H1 (cell line): ENCODE data around the gene GLRA1. TPM values are rescaled to one million over a fixed set of nuclear protein-coding genes. Genes with fewer than 3 reads are reported as not detected.

Experiments used
- CTCF ChIA-PET: fragments of 300-600 bp; sonication (Branson Sonifier 250); formaldehyde crosslinking; loops from one replicate; lab custom pipeline; 2021; ENCODE audit not compliant: partially characterized antibody; lab: Charles Lee
- POLR2A ChIA-PET: fragments of 300-600 bp; sonication (Branson Sonifier 250); formaldehyde crosslinking; loops from one replicate; lab custom pipeline; 2021; ENCODE audit warnings: inconsistent platforms; ENCODE audit not compliant: partially characterized antibody; lab: Charles Lee
- DNase-seq, 2 experiments: peaks; one replicate each; pipeline versions ENCODE4 v3.0.0 to v3.0.0-alpha.2; 2010 to 2022; ENCODE audit warnings: low spot score in 2 of 2, low read depth in 1 of 2, mixed read lengths in 1 of 2
- FAIRE-seq: peaks from 2 replicates; lab custom pipeline; 2011; peaks lifted over from hg19 to GRCh38; lab: Jason Lieb, UNC
- H2AFZ ChIP-seq: 2 replicates; pipeline ENCODE4 v1.8.1; 2012; ENCODE audit warnings: low read length, inconsistent platforms
- H2AK5ac ChIP-seq: 2 replicates; pipeline ENCODE4 v1.6.1; 2013; ENCODE audit warnings: low read depth, low read length
- H2BK120ac ChIP-seq: replicated peaks from 2 replicates; pipeline ENCODE3; 2013; ENCODE audit warnings: low read depth, low read length, inconsistent platforms
- H2BK12ac ChIP-seq: 2 replicates; pipeline ENCODE4 v1.6.1; 2013; ENCODE audit warnings: low read depth, low read length
- H2BK15ac ChIP-seq: 2 replicates; pipeline ENCODE4 v1.6.1; 2013; ENCODE audit warnings: low read length
- H2BK20ac ChIP-seq: 2 replicates; pipeline ENCODE4 v1.6.1; 2013; ENCODE audit warnings: low read length
- H2BK5ac ChIP-seq: 2 replicates; pipeline ENCODE4 v1.6.1; 2013; ENCODE audit warnings: low read depth, low read length
- H3K14ac ChIP-seq: 2 replicates; pipeline ENCODE4 v1.6.1; 2013; ENCODE audit warnings: inconsistent platforms; ENCODE audit not compliant: insufficient read length
- H3K18ac ChIP-seq: 2 replicates; pipeline ENCODE4 v1.6.1; 2013; ENCODE audit warnings: low read length; ENCODE audit errors: extremely low read depth
- H3K23ac ChIP-seq: 2 replicates; pipeline ENCODE4 v1.6.1; 2013; ENCODE audit warnings: inconsistent platforms; ENCODE audit not compliant: insufficient read length
- H3K23me2 ChIP-seq: 2 replicates; pipeline ENCODE4 v1.6.1; 2013; ENCODE audit warnings: low read depth, low read length
- H3K27ac ChIP-seq: 2 replicates; pipeline ENCODE4 v1.6.1; 2011; ENCODE audit warnings: low read depth, low read length, inconsistent platforms
- H3K27me3 ChIP-seq, 4 experiments: replicated peaks in 1 of 4; 1 replicate in 1 of 4; 2 replicates in 3 of 4; pipeline versions ENCODE4 v1.6.1 to v1.8.1; 2011 to 2013; ENCODE audit warnings: low read length in 3 of 4, mild to moderate bottlenecking in 3 of 4, inconsistent platforms in 2 of 4, mixed read lengths in 2 of 4, moderate library complexity in 1 of 4; ENCODE audit not compliant: control insufficient read depth in 3 of 4, insufficient read depth in 3 of 4; ENCODE audit errors: extremely low read depth in 1 of 4
- H3K36me3 ChIP-seq, 4 experiments: 2 replicates each; pipeline versions ENCODE4 v1.6.1 to v1.8.1; 2011 to 2013; ENCODE audit warnings: mild to moderate bottlenecking in 4 of 4, low read length in 3 of 4, moderate library complexity in 2 of 4, control low read depth in 1 of 4, inconsistent platforms in 1 of 4; ENCODE audit not compliant: insufficient read depth in 4 of 4, control insufficient read depth in 2 of 4
- H3K4ac ChIP-seq: replicated peaks from 2 replicates; pipeline ENCODE3; 2013; ENCODE audit warnings: low read length, low read depth, mixed read lengths, inconsistent platforms; ENCODE audit not compliant: insufficient read length
- H3K4me1 ChIP-seq, 4 experiments: replicated peaks in 1 of 4; 1 replicate in 1 of 4; 2 replicates in 3 of 4; pipeline versions ENCODE4 v1.6.1 to v1.8.1; 2011 to 2013; ENCODE audit warnings: low read length in 3 of 4, inconsistent platforms in 2 of 4, mixed read lengths in 1 of 4; ENCODE audit not compliant: insufficient read depth in 4 of 4, control insufficient read depth in 3 of 4
- H3K4me2 ChIP-seq, 2 experiments: 2 replicates each; pipeline versions ENCODE4 v1.6.1 to v1.8.1; 2011 to 2013; ENCODE audit warnings: low read depth in 2 of 2, low read length in 2 of 2, control low read depth in 1 of 2, inconsistent platforms in 1 of 2, mild to moderate bottlenecking in 1 of 2; ENCODE audit not compliant: insufficient read depth in 1 of 2
- H3K4me3 ChIP-seq, 4 experiments: fragments of 200-600, 300-600 bp in 1 of 4; sonication (generic), shearing (Covaris generic), sonication (Bioruptor Twin) in 1 of 4; 2 replicates each; pipeline versions ENCODE4 v1.5.1 to v1.8.1; 2011 to 2016; ENCODE audit warnings: low read length in 4 of 4, low read depth in 3 of 4, control low read depth in 2 of 4, inconsistent platforms in 2 of 4, mild to moderate bottlenecking in 2 of 4, mixed read lengths in 1 of 4, moderate library complexity in 1 of 4; ENCODE audit not compliant: insufficient read depth in 2 of 4; ENCODE audit errors: extremely low read depth in 1 of 4
- H3K56ac ChIP-seq: replicated peaks from 2 replicates; pipeline ENCODE3; 2013; ENCODE audit warnings: low read depth, mild to moderate bottlenecking, mixed read lengths, low read length, inconsistent platforms; ENCODE audit not compliant: insufficient read length
- H3K79me1 ChIP-seq: 2 replicates; pipeline ENCODE4 v1.6.1; 2013; ENCODE audit warnings: low read depth, low read length, control low read depth
- H3K79me2 ChIP-seq, 2 experiments: 2 replicates each; pipeline versions ENCODE4 v1.6.1 to v1.8.1; 2012 to 2013; ENCODE audit warnings: low read length in 2 of 2, mild to moderate bottlenecking in 2 of 2, inconsistent platforms in 1 of 2; ENCODE audit not compliant: insufficient read depth in 2 of 2, control insufficient read depth in 1 of 2
- H3K9ac ChIP-seq, 4 experiments: replicated peaks in 1 of 4; 1 replicate in 1 of 4; 2 replicates in 3 of 4; pipeline versions ENCODE4 v1.6.1 to v1.8.1; 2011 to 2013; ENCODE audit warnings: low read depth in 3 of 4, low read length in 3 of 4, control low read depth in 2 of 4, mild to moderate bottlenecking in 2 of 4, moderate library complexity in 2 of 4, inconsistent platforms in 1 of 4; ENCODE audit errors: extremely low read depth in 1 of 4
- H3K9me3 ChIP-seq, 2 experiments: 2 replicates each; pipeline versions ENCODE4 v1.6.1 to v1.8.1; 2012 to 2013; ENCODE audit warnings: mild to moderate bottlenecking in 2 of 2, moderate library complexity in 2 of 2, control low read depth in 1 of 2, inconsistent platforms in 1 of 2, low read depth in 1 of 2, low read length in 1 of 2, mixed read lengths in 1 of 2; ENCODE audit not compliant: insufficient read depth in 2 of 2
- H4K20me1 ChIP-seq, 2 experiments: replicated peaks in 1 of 2; 2 replicates each; pipeline versions ENCODE3 to v1.8.1; 2011 to 2013; ENCODE audit warnings: inconsistent platforms in 2 of 2, low read length in 2 of 2, mild to moderate bottlenecking in 1 of 2; ENCODE audit not compliant: insufficient read depth in 2 of 2, control insufficient read depth in 1 of 2
- H4K5ac ChIP-seq: 2 replicates; pipeline ENCODE4 v1.6.1; 2013; ENCODE audit warnings: low read length, low read depth, mixed read lengths, inconsistent platforms; ENCODE audit not compliant: insufficient read length
- H4K8ac ChIP-seq: 2 replicates; pipeline ENCODE4 v1.8.0; 2013; ENCODE audit warnings: mild to moderate bottlenecking, moderate library complexity, low read length, inconsistent platforms; ENCODE audit not compliant: insufficient read depth; ENCODE audit errors: extremely low read depth
- H4K91ac ChIP-seq: replicated peaks from 2 replicates; pipeline ENCODE3; 2013; ENCODE audit warnings: low read length, mixed read lengths, inconsistent platforms; ENCODE audit not compliant: insufficient read length
- ASH2L ChIP-seq: fragments of 200-600, 300-600 bp; sonication (generic); IDR thresholded peaks from one replicate; pipeline ENCODE4 v1.7.1; 2017; ENCODE audit warnings: low read length
- CBX8 ChIP-seq: fragments of 300-800, 300-1000 bp; sonication (generic); IDR thresholded peaks from 2 replicates; pipeline ENCODE4 v1.7.1; 2016; ENCODE audit warnings: low read depth, low read length, borderline replicate concordance
- CEBPB ChIP-seq: IDR thresholded peaks from 2 replicates; pipeline ENCODE4 v1.6.1; 2012; ENCODE audit warnings: low read depth, low read length
- CHD1 ChIP-seq: IDR thresholded peaks from 2 replicates; pipeline ENCODE4 v1.6.1; 2012; ENCODE audit warnings: low read depth, low read length, improper control_type of control experiment
- CHD2 ChIP-seq: IDR thresholded peaks from 2 replicates; pipeline ENCODE4 v1.6.1; 2012; ENCODE audit warnings: low read length, improper control_type of control experiment
- FOSL1 ChIP-seq: IDR thresholded peaks from 2 replicates; pipeline ENCODE4 v1.6.1; 2011; ENCODE audit warnings: mild to moderate bottlenecking, low read depth, low read length, moderate library complexity; ENCODE audit not compliant: insufficient read depth
- GABPA ChIP-seq: IDR thresholded peaks from 2 replicates; pipeline ENCODE4 v1.6.1; 2011; ENCODE audit warnings: mild to moderate bottlenecking, low read length, moderate library complexity, borderline replicate concordance; ENCODE audit not compliant: insufficient read depth
- GTF2F1 ChIP-seq: IDR thresholded peaks from 2 replicates; pipeline ENCODE4 v1.6.1; 2012; ENCODE audit warnings: low read depth, low read length, improper control_type of control experiment, borderline replicate concordance
- HDAC6 ChIP-seq: IDR thresholded peaks from one replicate; pipeline ENCODE4 v1.7.1; 2012; ENCODE audit warnings: low read depth, mild to moderate bottlenecking, inconsistent platforms, low read length, moderate library complexity
- NRF1 ChIP-seq: IDR thresholded peaks from 2 replicates; pipeline ENCODE4 v1.6.1; 2011; ENCODE audit warnings: mild to moderate bottlenecking, low read depth, low read length, improper control_type of control experiment
- POLR2A ChIP-seq, 2 experiments: IDR thresholded peaks; 1 replicate in 1 of 2; 2 replicates in 1 of 2; pipeline ENCODE4 v1.6.1; 2011; ENCODE audit warnings: low read depth in 2 of 2, low read length in 2 of 2, mild to moderate bottlenecking in 2 of 2; ENCODE audit errors: control extremely low read depth in 1 of 2
- TAF7 ChIP-seq: optimal IDR thresholded peaks from 2 replicates; pipeline ENCODE3; 2011; ENCODE audit warnings: low read depth, mild to moderate bottlenecking, inconsistent platforms, low read length, moderate library complexity, borderline replicate concordance
- TEAD4 ChIP-seq: IDR thresholded peaks from 2 replicates; pipeline ENCODE4 v1.6.1; 2012; ENCODE audit warnings: low read depth, low read length, inconsistent platforms, mixed read lengths
- YY1 ChIP-seq: IDR thresholded peaks from 2 replicates; pipeline ENCODE4 v1.6.1; 2011; ENCODE audit warnings: low read depth, mild to moderate bottlenecking, low read length
- ZNF274 ChIP-seq: IDR thresholded peaks from 2 replicates; pipeline ENCODE4 v1.7.0; 2012; ENCODE audit warnings: low read length, borderline replicate concordance; ENCODE audit errors: extremely low read depth
- WGBS, 2 experiments: shearing (Covaris generic) in 1 of 2; methylation state at CpG; one replicate each; pipeline versions ENCODE4 v1.1.6 to v1.1.7; 2013 to 2015; ENCODE audit warnings: low lambda C conversion rate in 2 of 2, mixed read lengths in 2 of 2, inconsistent platforms in 1 of 2, low coverage in 1 of 2, missing lambda C conversion rate in 1 of 2; ENCODE audit not compliant: insufficient replicate concordance in 2 of 2, insufficient coverage in 1 of 2, insufficient read length in 1 of 2; ENCODE audit errors: extremely low coverage in 1 of 2, missing lambda C conversion rate in 1 of 2; 5-methylcytosine and 5-hydroxymethylcytosine counted together
- polyA plus RNA-seq, 7 experiments: library from polyadenylated mRNA; depleted of rRNA in 3 of 7; stranded (reverse) in 5 of 7; unstranded in 2 of 7; fragments of >200 nt in 5 of 7; fragments of 200-250 nt in 2 of 7; gene quantifications; 1 replicate in 5 of 7; 2 replicates in 1 of 7; 4 replicates in 1 of 7; pipeline versions ENCODE4 v1.2.1 to v1.2.3, GENCODE V29; 2011 to 2013; ENCODE audit warnings: missing spikeins in 2 of 7, mixed read lengths in 2 of 7
- total RNA-seq: library from RNA; stranded (reverse); fragmentation: NEBNext Ultra II Directional; extraction: Animal tissue kit (Norgen Biotek cat#: 25700); gene quantifications from 2 replicates; pipeline ENCODE4 v1.2.1, GENCODE V29; 2021
- TF ChIP-seq, protein P1 (sequence below): IDR thresholded peaks from 2 replicates; pipeline ENCODE4 v1.6.1; 2012; ENCODE audit warnings: inconsistent platforms

GLRA1 gene
- total and polyA plus RNA-seq, 2 of the 8 experiments (the other 6 are each of a cell fraction or from before 2014, with no cell fraction given) = not detected

DNA sequence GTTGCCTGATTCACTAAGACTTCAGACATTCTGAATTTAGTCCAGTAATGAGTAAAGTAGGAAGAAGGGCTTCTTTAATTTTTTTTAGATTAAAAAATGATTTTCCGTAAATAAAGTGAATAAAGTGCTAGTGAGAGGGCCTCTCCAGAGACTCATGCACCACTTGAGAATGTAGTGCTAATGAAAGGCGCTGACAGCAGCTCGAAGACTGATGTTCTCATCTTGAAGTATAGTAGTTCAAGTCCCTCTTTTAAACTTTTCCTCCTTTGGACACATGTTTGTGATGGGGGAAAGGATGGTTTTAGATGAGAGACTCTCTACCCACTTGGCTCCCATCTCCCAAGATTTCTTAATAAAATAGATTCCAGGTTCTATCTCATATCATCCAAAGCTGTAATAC, 104.4 kb downstream of the GLRA1 start:
- H3K18ac ChIP-seq = no peak overlapping the region
- H3K9ac ChIP-seq = no peak overlapping the region
- H4K91ac ChIP-seq = no peak overlapping the region
- H4K20me1 ChIP-seq = no peaks in the 10 kb centered on the region
- no peak overlapping the region for H2BK5ac ChIP-seq
- FAIRE-seq (no peak), DNase-seq (no peak)
- no peak overlapping the region for H3K56ac ChIP-seq
- H3K4me2 ChIP-seq = no peak overlapping the region
- H2AK5ac ChIP-seq = no peak overlapping the region
- H4K8ac ChIP-seq = no peak overlapping the region
- ChIA-PET POLR2A (interaction anchor here (1.2 to 1.8 kb wide), 2 partner anchors 8 to 49 kb away, joined by 4 read pairs; no protein-coding TSS in a partner anchor), CTCF (interaction anchor here (0.9 to 1.5 kb wide), 3 partner anchors 70 to 528 kb away, joined by 3 to 6 read pairs (median 5); no protein-coding TSS in a partner anchor)
- WGBS, 2 experiments = 89% methylated on average over 3 of the region's 3 CpGs; no CpG with 5 or more reads in 1 of the 2 experiments
- no peak overlapping the region for H3K14ac ChIP-seq
- no peak overlapping the region for H2BK15ac ChIP-seq
- H3K79me2 ChIP-seq = no peaks in the 10 kb centered on the region
- no peaks in the 10 kb centered on the region for H3K4me1 ChIP-seq
- H3K23ac ChIP-seq = no peak overlapping the region
- no peak overlapping the region for H4K5ac ChIP-seq
- H3K4me3 ChIP-seq = no peak overlapping the region
- H3K79me1 ChIP-seq = no peaks in the 10 kb centered on the region
- no peak overlapping the region for H2BK20ac ChIP-seq
- H2BK12ac ChIP-seq = no peak overlapping the region
- H3K9me3 ChIP-seq = no peaks in the 10 kb centered on the region
- H3K4ac ChIP-seq = no peak overlapping the region
- H3K27me3 ChIP-seq = no peaks in the 10 kb centered on the region
- H3K36me3 ChIP-seq = peaks cover 0 to 4% (median 1%) of the 10 kb centered on the region in 4 experiments; a peak in 1 of 8 replicates
- H3K27ac ChIP-seq = no peak overlapping the region
- H3K23me2 ChIP-seq = no peaks in the 10 kb centered on the region
- no peak overlapping the region for H2BK120ac ChIP-seq
- H2AFZ ChIP-seq = no peak overlapping the region
- TF ChIP-seq GABPA = no peak
- no peak for TF ChIP-seq POLR2A (IDR thresholded peaks at IDR 0.05; ENCODE audit: control extremely low read depth in 1 of 2, low read depth in 2 of 2, low read length in 2 of 2)
- TF ChIP-seq NRF1 = no peak
- TF ChIP-seq TEAD4 = no peak
- no peak for TF ChIP-seq HDAC6
- TF ChIP-seq FOSL1 = no peak
- no peak for TF ChIP-seq CHD1
- TF ChIP-seq CBX8 = no peak
- no peak for TF ChIP-seq ZNF274
- TF ChIP-seq CHD2 = no peak
- TF ChIP-seq CEBPB = no peak
- no peak for TF ChIP-seq YY1
- no peak for TF ChIP-seq TAF7
- TF ChIP-seq, protein P1, sequence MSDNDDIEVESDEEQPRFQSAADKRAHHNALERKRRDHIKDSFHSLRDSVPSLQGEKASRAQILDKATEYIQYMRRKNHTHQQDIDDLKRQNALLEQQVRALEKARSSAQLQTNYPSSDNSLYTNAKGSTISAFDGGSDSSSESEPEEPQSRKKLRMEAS = no peak
- TF ChIP-seq ASH2L = no peak
- TF ChIP-seq GTF2F1 = no peak
